HG03432 (cell line): Measurements from ENCODE around the gene RFC5.
"Not testable (repeated sequence)": the region's sequence is repeated elsewhere in the genome, so short reads cannot be mapped to it uniquely, and the experiment has no call there.

Source experiments
- ATAC-seq: cut with Tn5 transposase; IDR thresholded peaks from one replicate; pipeline ENCODE4 v1.9.1; 2021; ENCODE audit warnings: mild to moderate bottlenecking, moderate library complexity; ENCODE audit not compliant: unreplicated experiment

Gene RFC5

GRCh38 chr12:118070650-118071049 lies 54.1 kb downstream of the RFC5 start:
- no peak for ATAC-seq

- ATAC-seq: no peak
Measured at GRCh38 chr12:118073768-118074167, 57.3 kb downstream of the RFC5 start.

DNA sequence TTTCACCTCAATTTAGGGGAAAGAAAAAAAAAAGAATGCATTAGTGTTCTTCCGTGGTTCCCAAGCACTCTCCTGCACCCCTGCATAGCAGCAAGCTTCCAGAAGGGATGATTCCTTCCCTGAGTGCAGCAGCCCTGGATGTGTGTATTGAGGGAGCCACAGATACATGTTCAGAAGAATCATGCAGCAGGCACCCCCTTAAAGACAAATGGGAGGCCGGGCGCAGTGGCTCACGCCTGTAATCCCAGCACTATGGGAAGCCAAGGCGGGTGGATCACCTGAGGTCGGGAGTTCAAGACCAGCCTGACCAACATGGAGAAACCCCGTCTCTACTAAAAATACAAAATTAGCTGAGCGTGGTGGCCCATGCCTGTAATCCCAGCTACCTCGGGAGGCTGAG lies 65.0 kb downstream of the RFC5 start:
- ATAC-seq: not testable (repeated sequence)
